ENCODE results near the gene SLC16A8. TPM values are rescaled to one million over a fixed set of nuclear protein-coding genes. Genes with fewer than 3 reads are reported as not detected.

Gene SLC16A8
- total RNA-seq, 1 experiment from 2014 or later = not detected

- Histone ChIP-seq H3K27me3 (replicated peaks) (peaks cover 30% of the 10 kb centered on the region), H3K9me3 (replicated peaks) (no peaks in the 10 kb centered on the region), H3K27ac (no peak overlapping the region), H3K4me3 (no peak overlapping the region), H3K4me1 (replicated peaks) (peaks cover 12% of the 10 kb centered on the region), H3K36me3 (no peaks in the 10 kb centered on the region; the same call in 1 of the 2 replicates)
- no peak for DNase-seq (ENCODE audit: low read depth in 1 of 2, low spot score in 2 of 2)
Measured at GRCh38 chr22:38077595-38077994, 6.4 kb downstream of the SLC16A8 start.

- no peak for DNase-seq (ENCODE audit: low read depth in 1 of 2, low spot score in 2 of 2)
- H3K9me3 ChIP-seq (replicated peaks) = no peaks in the 10 kb centered on the region
- no peak overlapping the region for H3K27ac ChIP-seq
- no peaks in the 10 kb centered on the region; the same call in 1 of the 2 replicates for H3K36me3 ChIP-seq
- peaks cover 26% of the 10 kb centered on the region for H3K27me3 ChIP-seq (replicated peaks)
- peaks cover 12% of the 10 kb centered on the region for H3K4me1 ChIP-seq (replicated peaks)
- no peak overlapping the region for H3K4me3 ChIP-seq
Measured at GRCh38 chr22:38077096-38077495, 6.9 kb downstream of the SLC16A8 start.

GRCh38 chr22:38075961-38076360 lies 8.0 kb downstream of the SLC16A8 start:
- H3K27me3 ChIP-seq (replicated peaks) = peaks cover 15% of the 10 kb centered on the region
- H3K27ac ChIP-seq = no peak overlapping the region
- H3K36me3 ChIP-seq = no peaks in the 10 kb centered on the region; the same call in 1 of the 2 replicates
- no peaks in the 10 kb centered on the region for H3K9me3 ChIP-seq (replicated peaks)
- peaks cover 3% of the 10 kb centered on the region for H3K4me1 ChIP-seq (replicated peaks)
- no peak for DNase-seq (ENCODE audit: low read depth in 1 of 2, low spot score in 2 of 2)
- no peak overlapping the region for H3K4me3 ChIP-seq

- Histone ChIP-seq H3K4me3 (no peak overlapping the region), H3K27ac (no peak overlapping the region), H3K27me3 (replicated peaks) (peaks cover 8% of the 10 kb centered on the region), H3K4me1 (replicated peaks) (no peaks in the 10 kb centered on the region), H3K36me3 (no peaks in the 10 kb centered on the region), H3K9me3 (replicated peaks) (no peaks in the 10 kb centered on the region)
- no peak for DNase-seq (ENCODE audit: low read depth in 1 of 2, low spot score in 2 of 2)
Measured at GRCh38 chr22:38075105-38075825, 8.7 kb downstream of the SLC16A8 start.

GRCh38 chr22:38074181-38075104 lies 9.5 kb downstream of the SLC16A8 start:
- Histone ChIP-seq H3K4me1 (replicated peaks) (peaks cover 4% of the 10 kb centered on the region; the same call in 1 of the 2 replicates), H3K4me3 (no peak overlapping the region), H3K9me3 (replicated peaks) (no peaks in the 10 kb centered on the region), H3K36me3 (no peaks in the 10 kb centered on the region), H3K27me3 (replicated peaks) (no peaks in the 10 kb centered on the region; the same call in 1 of the 2 replicates), H3K27ac (no peak overlapping the region)
- no peak for DNase-seq (ENCODE audit: low read depth in 1 of 2, low spot score in 2 of 2)

GRCh38 chr22:38073150-38074130 lies 10.5 kb downstream of the SLC16A8 start:
- H3K27me3 ChIP-seq (replicated peaks) = no peaks in the 10 kb centered on the region
- no peaks in the 10 kb centered on the region for H3K36me3 ChIP-seq
- no peak overlapping the region for H3K4me3 ChIP-seq
- no peaks in the 10 kb centered on the region for H3K9me3 ChIP-seq (replicated peaks)
- no peak for DNase-seq (ENCODE audit: low read depth in 1 of 2, low spot score in 2 of 2)
- peaks cover 6% of the 10 kb centered on the region; the same call in 1 of the 2 replicates for H3K4me1 ChIP-seq (replicated peaks)
- H3K27ac ChIP-seq = no peak overlapping the region

- Histone ChIP-seq H3K9me3 (replicated peaks) (no peaks in the 10 kb centered on the region), H3K27ac (no peak overlapping the region), H3K4me1 (replicated peaks) (peaks cover 6% of the 10 kb centered on the region; the same call in 1 of the 2 replicates), H3K27me3 (replicated peaks) (no peaks in the 10 kb centered on the region), H3K4me3 (no peak overlapping the region), H3K36me3 (no peaks in the 10 kb centered on the region)
- no peak for DNase-seq (ENCODE audit: low read depth in 1 of 2, low spot score in 2 of 2)
Measured at GRCh38 chr22:38072322-38073149, 11.4 kb downstream of the SLC16A8 start.

GRCh38 chr22:38071421-38072321 lies 12.3 kb downstream of the SLC16A8 start:
- H3K9me3 ChIP-seq (replicated peaks) = no peaks in the 10 kb centered on the region
- H3K4me3 ChIP-seq = no peak overlapping the region
- no peak overlapping the region for H3K27ac ChIP-seq
- no peaks in the 10 kb centered on the region for H3K27me3 ChIP-seq (replicated peaks)
- no peak for DNase-seq (ENCODE audit: low read depth in 1 of 2, low spot score in 2 of 2)
- peaks cover 6% of the 10 kb centered on the region; the same call in 1 of the 2 replicates for H3K4me1 ChIP-seq (replicated peaks)
- no peaks in the 10 kb centered on the region for H3K36me3 ChIP-seq

- no peak for DNase-seq (ENCODE audit: low read depth in 1 of 2, low spot score in 2 of 2)
- H3K36me3 ChIP-seq = no peaks in the 10 kb centered on the region
- no peaks in the 10 kb centered on the region for H3K27me3 ChIP-seq (replicated peaks)
- peaks cover 6% of the 10 kb centered on the region; the same call in 1 of the 2 replicates for H3K4me1 ChIP-seq (replicated peaks)
- H3K4me3 ChIP-seq = no peak overlapping the region
- H3K9me3 ChIP-seq (replicated peaks) = no peaks in the 10 kb centered on the region
- H3K27ac ChIP-seq = no peak overlapping the region
Measured at GRCh38 chr22:38070250-38070921, 13.6 kb downstream of the SLC16A8 start.

- H3K27ac ChIP-seq = no peak overlapping the region
- peak; percentile 68 to 79 for DNase-seq (ENCODE audit: low read depth in 1 of 2, low spot score in 2 of 2)
- no peaks in the 10 kb centered on the region for H3K27me3 ChIP-seq (replicated peaks)
- H3K9me3 ChIP-seq (replicated peaks) = no peaks in the 10 kb centered on the region
- peaks cover 6% of the 10 kb centered on the region; the same call in 1 of the 2 replicates for H3K4me1 ChIP-seq (replicated peaks)
- no peak overlapping the region for H3K4me3 ChIP-seq
- no peaks in the 10 kb centered on the region for H3K36me3 ChIP-seq
Measured at GRCh38 chr22:38069372-38070249, 14.4 kb downstream of the SLC16A8 start.
